K562 treated with DMSO at 1 percent for 24 hours (cell line): ENCODE data around the gene DNAJC5. TPM values are rescaled to one million over a fixed set of nuclear protein-coding genes. Genes with fewer than 3 reads are reported as not detected.

Experiments used
- total RNA-seq: library from RNA; unstranded; fragments of 300-600 nt; gene quantifications from 2 replicates; pipeline ENCODE4 v1.2.3, GENCODE V29; 2022; ENCODE audit warnings: low read depth; ENCODE audit not compliant: insufficient read depth

The DNAJC5 gene
- 48.7 and 51.1 TPM in 2 replicates for total RNA-seq

DNA sequence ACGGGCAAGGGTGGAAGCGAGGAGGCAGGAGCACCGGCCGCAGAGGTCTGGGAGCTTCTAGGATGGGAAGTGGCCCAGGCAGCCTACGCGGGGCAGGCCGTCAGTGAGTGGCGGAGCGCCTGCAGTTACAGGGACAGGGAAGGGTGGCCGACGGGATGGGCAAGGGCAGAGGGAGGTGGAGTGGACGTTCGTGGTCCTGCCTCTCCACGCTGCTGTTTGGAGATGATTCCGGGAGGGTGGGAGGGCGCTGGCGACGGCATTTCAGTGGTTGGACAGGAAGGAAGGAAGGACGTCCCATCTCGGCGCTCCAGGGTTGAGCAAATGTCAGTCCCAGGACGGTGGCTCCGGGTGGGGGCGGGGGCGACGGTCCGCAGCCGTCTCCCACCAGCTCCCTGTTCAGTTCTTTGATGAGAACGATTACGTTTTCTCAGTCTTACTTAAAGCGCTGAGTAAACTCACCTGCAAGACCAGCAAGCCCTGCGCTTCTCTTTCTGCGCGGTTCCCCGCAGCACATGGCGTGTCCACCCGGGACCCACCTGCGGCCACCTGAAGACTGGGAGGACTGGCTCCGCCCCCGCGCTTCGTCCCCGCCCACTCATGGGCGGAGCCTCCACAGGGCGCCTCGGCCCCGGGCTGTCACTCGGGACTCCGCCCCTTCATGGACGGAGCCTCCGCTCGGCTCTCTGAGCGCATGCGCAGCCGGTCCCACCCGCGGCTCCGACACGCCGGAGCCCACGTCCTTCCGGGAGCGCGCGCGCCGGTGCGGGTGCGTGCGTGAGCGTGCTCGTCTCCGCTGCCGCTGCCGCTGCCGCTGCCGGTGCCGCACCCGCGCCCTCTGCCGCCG, at the start of gene DNAJC5:
Gene DNAJC5, plus strand, starts transcription at position 769 of the 844 bp plus-strand sequence. CDS start 33,220 bp downstream, outside the sequence.

GRCh38 chr20:63861365-63861934, 33.5 kb upstream of the DNAJC5 start, which contains the start of gene ABHD16B:
ABHD16B (plus strand) TSS chr20:63861498; CDS start chr20:63861541, 43 bp downstream.

DNA sequence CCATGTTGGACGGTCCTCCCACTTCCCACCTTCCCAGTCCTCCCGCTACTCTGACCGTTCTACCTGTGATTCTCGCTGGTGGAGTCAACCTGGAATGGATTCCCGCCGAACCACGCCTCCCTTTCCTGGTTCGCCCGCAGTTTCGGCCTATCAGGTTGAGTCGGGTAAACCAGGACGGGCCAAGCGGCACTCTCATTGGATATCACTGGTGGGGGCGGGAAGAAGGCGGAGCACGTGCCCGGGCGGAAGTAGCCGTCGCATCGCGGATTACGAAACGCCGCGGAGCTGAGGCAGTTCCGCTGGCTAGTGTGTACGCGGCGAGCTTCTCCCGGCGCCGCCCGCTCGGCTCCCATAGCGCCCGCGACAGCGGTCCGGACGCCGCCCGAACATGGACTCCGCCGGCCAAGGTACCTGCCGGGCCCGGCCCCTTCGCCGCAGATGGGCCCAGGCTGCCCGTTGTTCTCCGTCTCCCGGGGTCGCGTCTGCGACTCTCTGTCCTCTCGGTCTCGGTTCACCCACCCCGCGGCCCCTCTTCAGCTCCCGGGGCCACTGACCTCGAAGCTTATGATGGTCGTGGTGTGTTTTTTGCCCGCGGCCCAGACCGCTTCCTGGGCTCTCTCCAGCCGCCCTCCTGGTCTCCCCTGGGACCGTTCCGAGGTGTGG, 29.8 kb upstream of the DNAJC5 start, which contains the start of gene TPD52L2:
Gene TPD52L2, plus strand, starts transcription at position 293 of the 663 bp plus-strand sequence. Its CDS starts 96 bp downstream, at position 389.

DNA sequence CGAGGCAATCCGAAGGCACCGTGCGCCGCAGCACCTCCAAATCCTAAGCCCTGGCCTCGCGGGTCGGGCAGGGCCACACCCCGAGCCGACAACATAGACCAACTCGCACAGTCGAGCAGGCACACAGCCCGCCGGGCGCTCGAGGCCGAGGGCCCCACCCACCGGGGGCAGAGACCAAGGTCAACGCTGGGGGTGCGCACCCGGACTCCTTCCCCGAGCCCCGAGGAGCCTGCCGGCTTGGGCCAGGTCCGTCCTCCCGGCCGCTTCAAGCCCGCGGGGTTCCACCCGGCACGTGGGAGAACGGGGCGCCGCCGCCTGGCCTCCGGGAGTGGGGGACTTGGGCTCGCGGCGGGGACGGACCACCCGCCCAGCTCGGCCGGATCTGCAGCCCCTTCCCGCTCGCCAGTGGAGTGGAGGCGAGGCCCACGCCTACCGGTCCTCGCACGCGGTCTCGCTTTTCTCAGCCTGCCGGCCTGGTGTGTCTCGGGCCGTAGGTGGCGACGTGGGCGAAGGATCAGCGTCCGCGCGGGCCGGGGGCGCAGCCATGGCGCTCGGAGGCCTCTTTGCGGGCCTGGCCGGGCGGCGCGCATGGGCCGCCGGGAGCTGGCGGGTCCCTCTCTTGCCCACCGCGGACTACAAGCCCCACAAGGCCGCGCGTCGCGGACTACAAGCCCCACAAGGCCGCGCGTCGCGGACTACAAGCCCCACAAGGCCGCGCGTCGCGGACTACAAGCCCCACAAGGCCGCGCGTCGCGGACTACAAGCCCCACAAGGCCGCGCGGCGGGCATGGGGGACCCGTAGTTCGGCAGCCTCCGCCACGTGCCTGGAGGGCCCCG, 61.1 kb downstream of the DNAJC5 start, which contains the start of gene UCKL1:
Gene UCKL1, minus strand, starts transcription at position 590 of the 837 bp plus-strand sequence. Its CDS starts 44 bp downstream, at position 546.

GRCh38 chr20:63969838-63970713, 75.2 kb downstream of the DNAJC5 start, which contains the start of gene ZNF512B:
ZNF512B (minus strand) TSS chr20:63969930; CDS start chr20:63967950, 1,980 bp downstream.

DNA sequence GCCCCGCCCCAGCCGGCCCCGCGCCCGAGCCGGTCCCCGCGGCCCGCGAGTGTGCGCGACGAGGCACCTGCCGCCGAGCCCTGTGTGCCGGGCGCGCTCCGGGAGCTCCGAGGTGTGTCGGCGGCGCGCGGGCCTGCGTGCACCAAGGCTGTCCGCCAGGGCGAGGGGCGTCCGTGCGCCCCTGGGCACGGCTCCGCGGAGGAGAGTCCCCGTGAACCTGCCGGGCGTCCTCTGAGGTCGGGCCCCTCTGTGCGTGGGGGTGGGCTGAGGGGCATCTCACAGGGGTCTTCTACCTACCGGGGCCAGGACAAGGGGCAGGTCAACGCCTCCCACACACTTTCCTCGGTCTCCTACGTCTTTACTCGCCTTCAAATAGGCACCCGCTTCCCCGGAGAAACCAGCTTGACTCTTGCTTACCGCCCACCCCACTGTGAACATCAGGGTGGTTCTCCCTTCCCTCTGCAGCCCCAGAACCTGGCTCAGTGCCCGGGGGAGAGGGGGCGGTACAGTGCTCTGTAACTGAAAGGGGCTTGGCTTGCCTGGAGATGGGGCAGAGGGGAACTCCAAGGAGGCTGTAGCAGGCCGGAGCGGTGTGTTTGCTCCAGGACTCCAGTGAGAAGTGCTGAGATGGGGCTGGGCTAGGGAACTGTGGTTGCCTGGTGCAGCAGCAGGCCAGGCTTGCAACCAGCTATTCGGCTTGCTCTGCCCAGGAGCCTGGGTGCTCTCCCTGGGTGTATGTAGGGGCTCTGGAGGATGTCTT, 84.8 kb downstream of the DNAJC5 start, which contains the start of gene SAMD10:
Gene SAMD10, minus strand, starts transcription at position 86 of the 760 bp plus-strand sequence. CDS start 175 bp downstream, outside the sequence.

DNA sequence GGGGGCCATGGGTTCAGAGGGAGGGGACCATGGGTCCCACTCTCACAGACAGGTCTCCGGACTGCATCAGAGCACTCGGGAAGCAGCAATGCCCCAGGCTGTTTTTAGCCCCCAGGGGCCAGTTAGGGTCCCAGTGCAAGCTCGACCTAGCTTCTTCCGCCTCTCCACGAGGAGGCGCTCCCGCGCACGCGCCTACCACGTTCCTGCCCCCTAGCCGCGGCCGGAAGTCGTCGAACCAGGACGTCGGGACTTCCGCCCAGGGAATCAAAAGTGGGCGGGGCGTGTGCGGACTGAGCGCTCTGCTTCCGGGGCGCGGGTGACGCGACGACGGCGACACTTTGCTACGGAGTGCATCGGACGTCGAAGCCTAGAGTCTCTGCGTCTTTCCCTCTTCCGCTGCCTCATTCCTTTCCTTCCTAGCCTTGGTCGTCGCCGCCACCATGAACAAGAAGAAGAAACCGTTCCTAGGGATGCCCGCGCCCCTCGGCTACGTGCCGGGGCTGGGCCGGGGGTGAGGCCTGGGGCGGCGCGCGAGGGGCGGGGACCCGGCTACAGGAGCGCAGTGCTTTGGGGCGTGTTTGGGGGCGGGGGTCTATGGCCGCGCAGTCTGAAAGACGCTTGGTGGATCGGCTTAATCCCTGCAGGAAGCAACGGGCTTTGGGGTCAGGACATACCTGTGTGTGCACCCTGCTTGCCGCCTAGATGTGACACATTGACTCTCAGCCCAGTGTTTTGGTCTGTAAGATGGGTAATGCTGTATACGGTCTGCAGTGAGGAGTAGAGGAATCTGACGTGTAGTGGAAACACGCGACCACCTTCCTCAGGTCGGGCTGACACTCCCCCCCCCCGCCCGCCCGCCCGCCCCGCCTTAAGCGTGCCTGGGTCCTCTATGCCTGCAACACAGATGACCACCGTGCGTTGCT, 86.1 kb downstream of the DNAJC5 start, which contains the start of gene PRPF6:
Gene PRPF6, plus strand, starts transcription at position 327 of the 923 bp plus-strand sequence. Its CDS starts 114 bp downstream, at position 441.

Other genes starting within 250 kb of the DNAJC5 start
- gene STMN3, start 241.7 kb upstream of the DNAJC5 start, total RNA-seq = 13.2 and 14.9 TPM in 2 replicates
- gene RTEL1, start 236.8 kb upstream of the DNAJC5 start, total RNA-seq = 8.9 and 10.5 TPM in 2 replicates
- 2.2 and 2.4 TPM in 2 replicates for gene TNFRSF6B, start 198.5 kb upstream of the DNAJC5 start, total RNA-seq
- gene ARFRP1, start 187.2 kb upstream of the DNAJC5 start, total RNA-seq = 44.1 and 46.7 TPM in 2 replicates
- 19.1 and 20.8 TPM in 2 replicates for gene ZGPAT, start 187.1 kb upstream of the DNAJC5 start, total RNA-seq
- 11.9 and 18.2 TPM in 2 replicates for gene LIME1, start 158.5 kb upstream of the DNAJC5 start, total RNA-seq
- gene SLC2A4RG, start 155.3 kb upstream of the DNAJC5 start, total RNA-seq = 68.4 and 69.6 TPM in 2 replicates
- gene ZBTB46, start 63.9 kb upstream of the DNAJC5 start, total RNA-seq = 3.3 and 4.4 TPM in 2 replicates
- 11.7 and 17.2 TPM in 2 replicates for gene ABHD16B, start 33.6 kb upstream of the DNAJC5 start, total RNA-seq
- 78.6 and 83.0 TPM in 2 replicates for gene TPD52L2, start 29.9 kb upstream of the DNAJC5 start, total RNA-seq
- 53.7 and 57.4 TPM in 2 replicates for gene UCKL1, start 61.3 kb downstream of the DNAJC5 start, total RNA-seq
- 14.9 TPM in 2 replicates for gene ZNF512B, start 74.8 kb downstream of the DNAJC5 start, total RNA-seq
- 6.2 and 6.5 TPM in 2 replicates for gene SAMD10, start 84.5 kb downstream of the DNAJC5 start, total RNA-seq
- 111 and 121 TPM in 2 replicates for gene PRPF6, start 86.0 kb downstream of the DNAJC5 start, total RNA-seq
- 1.1 and 2.5 TPM in 2 replicates for gene C20orf204, start 141.1 kb downstream of the DNAJC5 start, total RNA-seq
- gene SOX18, start 154.5 kb downstream of the DNAJC5 start, total RNA-seq = 20.0 and 24.5 TPM in 2 replicates
- gene TCEA2, start 168.1 kb downstream of the DNAJC5 start, total RNA-seq = 38.7 and 40.1 TPM in 2 replicates
- gene RGS19, start 184.4 kb downstream of the DNAJC5 start, total RNA-seq = 27.8 and 36.9 TPM in 2 replicates
- 1.3 and 1.9 TPM in 2 replicates for gene OPRL1, start 185.0 kb downstream of the DNAJC5 start, total RNA-seq
- not detected in 2 replicates for gene LKAAEAR1, start 189.3 kb downstream of the DNAJC5 start, total RNA-seq
- gene NPBWR2, start 212.4 kb downstream of the DNAJC5 start, total RNA-seq = not detected in 2 replicates